Measurements from ENCODE around the gene ZNF593. TPM values are rescaled to one million over a fixed set of nuclear protein-coding genes. Genes with fewer than 3 reads are reported as not detected.
A peak's percentile ranks its signal among the peaks of the same experiment; 100 is the strongest.

Gene ZNF593
- total and polyA plus RNA-seq, 2 of the 13 experiments (the other 11 are each of a cell fraction or from before 2014, with no cell fraction given) = 37.3 to 55.8 TPM

DNA sequence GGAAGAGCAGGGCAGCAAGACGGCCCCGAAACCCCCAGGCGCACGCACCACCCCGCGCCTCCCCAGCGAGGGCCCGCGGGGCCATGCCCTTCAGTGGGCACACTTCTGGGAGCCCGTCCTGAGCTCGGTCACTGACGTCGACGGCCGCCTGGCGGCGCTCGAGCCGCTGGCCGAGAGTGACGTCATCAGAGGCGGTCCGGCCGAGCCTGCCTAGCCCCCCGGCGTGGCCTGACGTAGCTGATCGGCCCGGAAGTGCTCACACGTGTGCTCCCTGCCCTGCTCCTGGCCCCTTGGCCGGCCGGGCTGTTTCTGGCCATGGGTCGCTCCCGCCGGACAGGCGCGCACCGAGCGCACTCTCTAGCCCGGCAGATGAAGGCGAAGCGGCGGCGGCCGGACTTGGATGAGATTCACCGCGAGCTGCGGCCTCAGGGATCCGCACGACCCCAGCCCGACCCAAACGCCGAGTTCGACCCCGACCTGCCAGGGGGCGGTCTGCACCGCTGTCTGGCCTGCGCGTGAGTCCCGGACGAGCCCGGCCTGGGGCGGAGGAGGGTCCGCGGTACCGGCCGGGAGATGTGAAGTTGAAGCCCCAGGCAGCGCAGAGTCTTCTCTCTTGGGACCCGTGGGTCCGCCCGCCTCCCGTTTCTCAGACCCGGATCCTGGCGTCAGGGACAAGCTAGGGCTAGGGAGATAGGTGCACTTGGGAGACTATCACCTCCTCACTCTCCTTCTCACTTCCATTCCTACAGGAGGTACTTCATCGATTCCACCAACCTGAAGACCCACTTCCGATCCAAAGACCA lies at the start of gene ZNF593 (continued):
- TF ChIP-seq HMGXB3 (CRISPR knock-in tag; IDR thresholded peaks at IDR 0.05; ENCODE audit: borderline replicate concordance) = peak; percentile 72
- TF ChIP-seq RXRA (CRISPR knock-in tag; IDR thresholded peaks at IDR 0.05) = peak; percentile 83
- TF ChIP-seq SP4 (CRISPR knock-in tag; IDR thresholded peaks at IDR 0.05) = peak; percentile 94
- TF ChIP-seq ZBED4 (CRISPR knock-in tag; IDR thresholded peaks at IDR 0.05; ENCODE audit: borderline replicate concordance) = peak; percentile 79; the same call in 1 of the 2 replicates
- no peak for TF ChIP-seq RFX1 (IDR thresholded peaks at IDR 0.05)
- TF ChIP-seq ERF (CRISPR knock-in tag; IDR thresholded peaks at IDR 0.05) = peak; percentile 86
- TF ChIP-seq MBD4 (IDR thresholded peaks at IDR 0.05; ENCODE audit: borderline replicate concordance, low read length) = no peak
- TF ChIP-seq, protein P1, sequence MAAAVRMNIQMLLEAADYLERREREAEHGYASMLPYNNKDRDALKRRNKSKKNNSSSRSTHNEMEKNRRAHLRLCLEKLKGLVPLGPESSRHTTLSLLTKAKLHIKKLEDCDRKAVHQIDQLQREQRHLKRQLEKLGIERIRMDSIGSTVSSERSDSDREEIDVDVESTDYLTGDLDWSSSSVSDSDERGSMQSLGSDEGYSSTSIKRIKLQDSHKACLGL (CRISPR knock-in tag; IDR thresholded peaks at IDR 0.05) = peak; percentile 100
- peak; percentile 56; the same call in 1 of the 2 replicates for TF ChIP-seq ZBTB20 (CRISPR knock-in tag; IDR thresholded peaks at IDR 0.05; ENCODE audit: borderline replicate concordance, low read depth)
- peak; percentile 83 for TF ChIP-seq RFX5 (IDR thresholded peaks at IDR 0.05; ENCODE audit: low read depth, low read length)
- TF ChIP-seq IRX3 (CRISPR knock-in tag; IDR thresholded peaks at IDR 0.05; ENCODE audit: borderline replicate concordance, low read depth) = peak; percentile 93; the same call in 1 of the 2 replicates
- 0 out of 2 replicates have a peak, but pooled peaks have one; percentile 88 for TF ChIP-seq KLF15 (CRISPR knock-in tag; IDR thresholded peaks at IDR 0.05; ENCODE audit: borderline replicate concordance)
- TF ChIP-seq, protein P2, sequence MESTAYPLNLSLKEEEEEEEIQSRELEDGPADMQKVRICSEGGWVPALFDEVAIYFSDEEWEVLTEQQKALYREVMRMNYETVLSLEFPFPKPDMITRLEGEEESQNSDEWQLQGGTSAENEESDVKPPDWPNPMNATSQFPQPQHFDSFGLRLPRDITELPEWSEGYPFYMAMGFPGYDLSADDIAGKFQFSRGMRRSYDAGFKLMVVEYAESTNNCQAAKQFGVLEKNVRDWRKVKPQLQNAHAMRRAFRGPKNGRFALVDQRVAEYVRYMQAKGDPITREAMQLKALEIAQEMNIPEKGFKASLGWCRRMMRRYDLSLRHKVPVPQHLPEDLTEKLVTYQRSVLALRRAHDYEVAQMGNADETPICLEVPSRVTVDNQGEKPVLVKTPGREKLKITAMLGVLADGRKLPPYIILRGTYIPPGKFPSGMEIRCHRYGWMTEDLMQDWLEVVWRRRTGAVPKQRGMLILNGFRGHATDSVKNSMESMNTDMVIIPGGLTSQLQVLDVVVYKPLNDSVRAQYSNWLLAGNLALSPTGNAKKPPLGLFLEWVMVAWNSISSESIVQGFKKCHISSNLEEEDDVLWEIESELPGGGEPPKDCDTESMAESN (CRISPR knock-in tag; conservative IDR thresholded peaks at IDR 0.05) = peak; percentile 95
